Effector memory CD8-positive, alpha-beta T cell (primary cell): ENCODE data around the gene STX19.
A peak's percentile ranks its signal among the peaks of the same experiment; 100 is the strongest.

ENCODE experiments used
- ATAC-seq: fragments of 150-1000 bp; cut with Tn5 transposase; replicated peaks from 2 replicates; pipeline ENCODE4 v1.10.0; 2021; ENCODE audit warnings: mild to moderate bottlenecking, moderate library complexity
- DNase-seq, 3 experiments: peaks; one replicate each; pipeline ENCODE4 v3.0.0; 2021
- H3K27ac Mint-ChIP-seq, 2 donors: one replicate each; pipeline ENCODE4 v1.8.0; 2022; ENCODE audit warnings: mild to moderate bottlenecking in 2 of 2, mixed read lengths in 2 of 2, moderate library complexity in 2 of 2
- H3K27me3 Mint-ChIP-seq, 2 donors: one replicate each; pipeline ENCODE4 v1.8.0; 2022; ENCODE audit warnings: mixed read lengths in 2 of 2
- H3K36me3 Mint-ChIP-seq: one replicate; pipeline ENCODE4 v1.8.0; 2022; ENCODE audit warnings: mild to moderate bottlenecking, moderate library complexity, mixed read lengths; ENCODE audit not compliant: insufficient read depth
- H3K4me1 Mint-ChIP-seq, 2 donors: one replicate each; pipeline ENCODE4 v1.8.0; 2022; ENCODE audit warnings: low read depth in 2 of 2, mixed read lengths in 2 of 2
- H3K4me3 Mint-ChIP-seq, 2 donors: one replicate each; pipeline ENCODE4 v1.8.0; 2022; ENCODE audit warnings: mild to moderate bottlenecking in 2 of 2, mixed read lengths in 2 of 2, moderate library complexity in 2 of 2
- H3K9me3 Mint-ChIP-seq, 2 donors: one replicate each; pipeline ENCODE4 v1.8.0; 2022; ENCODE audit warnings: mixed read lengths in 2 of 2

The STX19 gene

DNA sequence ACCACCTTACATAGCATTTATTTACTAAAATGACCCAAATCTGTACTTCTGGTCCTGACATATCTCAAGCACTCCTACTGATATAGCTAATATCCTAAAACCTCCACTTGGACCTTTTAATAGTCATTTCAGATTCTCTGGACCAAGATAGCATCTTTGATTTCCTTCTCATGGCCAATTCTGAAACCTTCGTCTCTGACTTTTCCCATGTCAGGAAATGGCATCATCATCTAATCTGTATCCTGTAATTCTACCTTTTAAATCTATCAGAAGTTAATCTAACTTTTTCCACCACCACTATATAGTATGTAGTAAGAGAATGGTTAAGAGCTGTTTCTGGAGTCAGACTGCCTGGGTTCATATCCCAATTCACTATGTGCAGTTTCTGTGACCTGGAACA lies 16.2 kb downstream of the STX19 start:
- no peaks in the 10 kb centered on the region for H3K36me3 Mint-ChIP-seq
- H3K27ac Mint-ChIP-seq: no peak overlapping the region
- peaks cover 4 to 5% of the 10 kb centered on the region in 2 donors for H3K4me1 Mint-ChIP-seq
- no peak overlapping the region for H3K4me3 Mint-ChIP-seq
- DNase-seq: no peak
- H3K27me3 Mint-ChIP-seq: no peaks in the 10 kb centered on the region
- no peak for ATAC-seq
- H3K9me3 Mint-ChIP-seq: no peaks in the 10 kb centered on the region

GRCh38 chr3:94011233-94011711 lies 17.1 kb downstream of the STX19 start:
- ATAC-seq (no peak), DNase-seq (no peak)
- H3K36me3 Mint-ChIP-seq: no peaks in the 10 kb centered on the region
- no peaks in the 10 kb centered on the region for H3K27me3 Mint-ChIP-seq
- no peak overlapping the region for H3K4me3 Mint-ChIP-seq
- H3K9me3 Mint-ChIP-seq: no peaks in the 10 kb centered on the region
- peaks cover 4 to 5% of the 10 kb centered on the region in 2 donors for H3K4me1 Mint-ChIP-seq
- H3K27ac Mint-ChIP-seq: no peak overlapping the region

- peaks cover 4 to 5% of the 10 kb centered on the region in 2 donors for H3K4me1 Mint-ChIP-seq
- H3K27ac Mint-ChIP-seq: no peak overlapping the region
These were observed 18.8 kb downstream of the STX19 start for GRCh38 chr3:94009608-94010007.

GRCh38 chr3:94008253-94008652 lies 20.1 kb downstream of the STX19 start:
- Mint-ChIP-seq H3K4me3 (no peak overlapping the region), H3K36me3 (no peaks in the 10 kb centered on the region), H3K27me3 (no peaks in the 10 kb centered on the region), H3K27ac (no peak overlapping the region), H3K4me1 (peaks cover 4 to 5% of the 10 kb centered on the region in 2 donors), H3K9me3 (no peaks in the 10 kb centered on the region)
- no peak for DNase-seq
- ATAC-seq: no peak

More at GRCh38 chr3:94009608-94010007, 18.8 kb downstream of the STX19 start:
- H3K4me3 Mint-ChIP-seq: no peak overlapping the region
- ATAC-seq (no peak), DNase-seq (no peak)
- H3K27me3 Mint-ChIP-seq: no peaks in the 10 kb centered on the region
- H3K36me3 Mint-ChIP-seq: no peaks in the 10 kb centered on the region
- no peaks in the 10 kb centered on the region for H3K9me3 Mint-ChIP-seq

GRCh38 chr3:94004301-94004910 lies 24.0 kb downstream of the STX19 start:
- H3K36me3 Mint-ChIP-seq: no peaks in the 10 kb centered on the region
- peak overlapping the region; percentile 54 to 69 for H3K4me3 Mint-ChIP-seq
- ATAC-seq: peak; percentile 93
- no peaks in the 10 kb centered on the region for H3K27me3 Mint-ChIP-seq
- peak overlapping the region in 1 of 2 donors; percentile 28 for H3K27ac Mint-ChIP-seq
- peak in 2 of 3 experiments; percentile 7 to 10 for DNase-seq
- H3K4me1 Mint-ChIP-seq: no peaks in the 10 kb centered on the region
- no peaks in the 10 kb centered on the region for H3K9me3 Mint-ChIP-seq

- Mint-ChIP-seq H3K27ac (no peak overlapping the region), H3K36me3 (no peaks in the 10 kb centered on the region), H3K4me1 (no peaks in the 10 kb centered on the region), H3K9me3 (no peaks in the 10 kb centered on the region), H3K4me3 (no peak overlapping the region), H3K27me3 (no peaks in the 10 kb centered on the region)
- ATAC-seq (no peak), DNase-seq (no peak)
These were observed 26.4 kb downstream of the STX19 start for GRCh38 chr3:94001827-94002495.

DNA sequence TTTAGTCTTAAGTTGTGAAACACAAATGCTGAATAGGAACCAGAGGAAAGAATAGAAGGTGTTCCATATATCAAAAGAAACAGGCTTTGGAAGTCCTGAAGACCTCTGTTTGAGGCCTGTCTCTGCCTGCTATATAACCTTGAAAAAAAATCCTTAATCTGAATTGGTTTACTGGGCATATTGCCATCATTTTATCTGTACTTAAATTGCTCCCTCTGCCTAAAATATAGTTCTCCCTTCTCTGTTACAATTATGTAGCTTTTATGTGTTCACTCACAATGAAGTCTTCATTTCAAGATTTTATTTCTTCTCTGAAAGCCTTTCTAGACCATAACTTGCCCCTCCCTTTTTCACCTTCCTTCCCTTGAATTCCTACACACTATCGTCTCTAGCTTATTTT lies 27.2 kb downstream of the STX19 start:
- ATAC-seq: no peak
- Mint-ChIP-seq H3K4me3 (no peak overlapping the region), H3K27me3 (no peaks in the 10 kb centered on the region), H3K36me3 (no peaks in the 10 kb centered on the region), H3K9me3 (no peaks in the 10 kb centered on the region), H3K27ac (no peak overlapping the region), H3K4me1 (no peaks in the 10 kb centered on the region)
- DNase-seq: no peak

GRCh38 chr3:93994056-93994455 lies 34.3 kb downstream of the STX19 start:
- DNase-seq (no peak), ATAC-seq (no peak)
- Mint-ChIP-seq H3K9me3 (no peaks in the 10 kb centered on the region), H3K4me3 (no peak overlapping the region), H3K4me1 (peaks cover 0 to 8% of the 10 kb centered on the region in 2 donors), H3K27me3 (no peaks in the 10 kb centered on the region), H3K36me3 (no peaks in the 10 kb centered on the region), H3K27ac (no peak overlapping the region)

DNA sequence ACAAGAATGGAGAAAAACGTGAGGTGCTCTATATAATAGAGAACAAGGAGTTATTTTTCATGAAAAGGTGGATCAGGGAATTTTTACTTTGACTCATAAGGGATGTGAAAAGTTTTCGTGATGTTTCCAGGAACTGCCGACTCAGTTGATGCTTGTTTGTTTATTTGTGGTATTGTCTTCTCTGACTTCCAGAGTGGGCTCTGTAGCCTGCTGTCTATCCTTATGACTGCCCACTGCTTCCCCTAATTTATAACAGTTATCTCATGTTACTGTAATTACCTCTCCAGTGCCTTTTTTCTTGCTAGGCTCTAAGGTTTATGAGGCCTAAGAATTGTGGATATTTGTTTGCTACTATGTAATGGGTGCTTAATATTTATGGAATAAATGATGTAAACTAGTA lies 36.2 kb downstream of the STX19 start:
- Mint-ChIP-seq H3K9me3 (no peaks in the 10 kb centered on the region), H3K27me3 (no peaks in the 10 kb centered on the region), H3K4me1 (peaks cover 0 to 8% of the 10 kb centered on the region in 2 donors), H3K36me3 (no peaks in the 10 kb centered on the region), H3K27ac (peak overlapping the region in 1 of 2 donors; percentile 41), H3K4me3 (no peak overlapping the region)
- ATAC-seq: no peak
- DNase-seq: no peak

DNA sequence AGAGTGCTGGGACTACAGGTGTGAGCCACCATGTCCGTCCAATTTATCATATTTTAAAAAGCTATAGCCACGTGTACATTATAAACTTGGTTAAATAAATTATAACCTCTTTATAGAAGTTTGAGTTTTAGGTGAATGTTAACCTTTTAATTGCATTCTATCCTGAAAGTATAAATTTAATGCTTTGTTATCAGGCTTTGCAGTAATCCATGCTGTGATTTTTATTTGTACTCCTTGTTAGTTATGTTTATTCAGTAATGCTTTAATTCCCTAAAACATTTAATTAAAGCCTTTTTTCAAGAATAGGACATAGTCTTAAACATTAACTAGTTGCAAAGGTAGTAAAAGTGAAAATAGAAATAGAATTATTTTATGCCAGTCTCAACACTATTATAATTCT lies 36.8 kb downstream of the STX19 start:
- Mint-ChIP-seq H3K9me3 (no peaks in the 10 kb centered on the region), H3K27ac (no peak overlapping the region), H3K4me3 (no peak overlapping the region), H3K27me3 (no peaks in the 10 kb centered on the region), H3K36me3 (no peaks in the 10 kb centered on the region), H3K4me1 (peaks cover 0 to 8% of the 10 kb centered on the region in 2 donors)
- ATAC-seq: no peak
- DNase-seq: no peak

DNA sequence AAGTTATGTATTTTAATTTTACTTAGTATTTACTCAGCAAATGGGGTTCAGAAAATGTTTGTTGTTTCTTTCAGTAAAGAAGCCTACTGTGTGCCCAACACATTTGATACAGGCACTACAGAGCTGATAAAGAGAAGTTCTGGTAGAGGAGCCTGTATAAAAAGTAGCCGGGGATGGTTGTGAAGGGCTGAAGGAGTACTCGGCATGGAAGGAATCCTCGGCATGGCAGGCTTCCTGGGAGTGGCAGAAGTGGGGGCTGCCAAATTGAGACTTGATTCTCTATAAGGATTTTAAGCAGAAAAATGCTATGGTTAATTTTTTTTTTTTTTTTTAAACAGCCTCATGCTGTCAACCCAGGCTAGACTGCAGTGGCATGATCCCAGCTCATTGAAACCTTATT lies 39.2 kb downstream of the STX19 start:
- Mint-ChIP-seq H3K27ac (no peak overlapping the region), H3K4me3 (no peak overlapping the region), H3K4me1 (peaks cover 0 to 5% of the 10 kb centered on the region in 2 donors), H3K36me3 (peaks cover under 1% of the 10 kb centered on the region), H3K9me3 (no peaks in the 10 kb centered on the region), H3K27me3 (no peaks in the 10 kb centered on the region)
- DNase-seq (no peak), ATAC-seq (no peak)

DNA sequence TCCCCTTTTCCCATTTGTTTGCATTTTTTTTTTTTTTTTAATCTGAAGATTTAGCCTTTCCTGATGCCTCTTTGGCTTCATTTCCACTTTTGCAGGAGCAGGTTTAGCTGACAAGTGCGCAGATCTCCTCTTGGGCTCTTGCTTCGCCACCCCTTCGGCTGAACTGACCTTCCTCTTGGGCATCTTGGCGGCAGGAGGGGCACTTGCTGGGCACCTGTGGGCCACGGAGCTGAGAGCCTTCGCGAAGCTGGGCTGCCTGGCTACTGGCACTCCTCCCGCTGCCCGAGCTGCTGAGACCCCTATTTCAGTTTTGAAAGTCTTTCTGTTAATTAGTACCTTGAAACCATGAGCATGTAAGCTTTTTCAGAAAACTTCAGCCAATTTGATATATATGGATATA lies 39.6 kb downstream of the STX19 start:
- H3K9me3 Mint-ChIP-seq: no peaks in the 10 kb centered on the region
- H3K27ac Mint-ChIP-seq: no peak overlapping the region

DNA sequence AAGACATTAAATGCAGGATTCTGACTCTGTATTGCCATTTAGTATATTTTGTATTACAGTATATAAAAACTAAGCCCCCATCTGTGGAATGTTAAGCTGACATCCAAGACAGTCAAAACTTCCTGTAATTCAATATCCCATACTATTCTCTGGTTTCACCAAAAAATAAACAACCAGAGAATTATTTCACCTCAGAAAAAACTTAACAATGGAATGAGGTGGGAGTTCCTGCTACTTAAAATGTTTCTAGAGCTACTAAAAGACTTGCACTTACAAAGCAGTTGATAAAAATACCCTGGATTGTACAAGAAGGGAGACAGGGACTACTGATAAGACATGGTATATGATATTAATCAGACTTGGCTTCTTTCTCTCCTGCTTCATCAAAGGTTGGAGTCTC lies 40.1 kb downstream of the STX19 start:
- H3K4me3 Mint-ChIP-seq: no peak overlapping the region
- no peaks in the 10 kb centered on the region for H3K9me3 Mint-ChIP-seq
- no peaks in the 10 kb centered on the region for H3K4me1 Mint-ChIP-seq
- no peak overlapping the region for H3K27ac Mint-ChIP-seq
- H3K27me3 Mint-ChIP-seq: no peaks in the 10 kb centered on the region
- ATAC-seq (no peak), DNase-seq (no peak)
- peaks cover 3% of the 10 kb centered on the region for H3K36me3 Mint-ChIP-seq

More for the DNA sequence above, 39.6 kb downstream of the STX19 start:
- H3K27me3 Mint-ChIP-seq: no peaks in the 10 kb centered on the region
- no peaks in the 10 kb centered on the region for H3K4me1 Mint-ChIP-seq
- no peak for DNase-seq
- no peak for ATAC-seq
- peaks cover 3% of the 10 kb centered on the region for H3K36me3 Mint-ChIP-seq
- H3K4me3 Mint-ChIP-seq: no peak overlapping the region

DNA sequence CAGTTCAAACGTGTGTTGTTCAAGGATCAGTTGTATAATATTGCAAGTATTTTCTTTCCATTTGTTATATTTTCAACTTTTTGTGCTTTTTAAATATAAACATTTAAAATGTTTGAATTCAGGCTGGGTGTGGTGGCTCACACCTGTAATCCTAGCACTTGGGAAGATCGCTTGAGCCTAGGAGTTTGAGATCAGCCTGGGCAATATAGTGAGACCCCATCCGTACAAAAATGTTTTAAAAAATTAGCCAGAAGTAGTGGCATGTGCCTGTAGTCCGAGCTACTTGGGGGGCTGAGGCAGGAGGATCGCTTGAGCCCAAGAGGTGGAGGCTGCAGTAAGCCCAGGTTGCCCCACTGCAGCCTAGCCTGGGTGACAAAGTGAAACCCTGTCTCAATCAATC lies 43.8 kb downstream of the STX19 start:
- no peak overlapping the region for H3K4me3 Mint-ChIP-seq
- no peaks in the 10 kb centered on the region for H3K27me3 Mint-ChIP-seq
- ATAC-seq: no peak
- H3K36me3 Mint-ChIP-seq: peaks cover 8% of the 10 kb centered on the region
- no peak for DNase-seq
- no peaks in the 10 kb centered on the region for H3K9me3 Mint-ChIP-seq
- H3K4me1 Mint-ChIP-seq: peaks cover 9 to 13% of the 10 kb centered on the region in 2 donors
- H3K27ac Mint-ChIP-seq: peak overlapping the region in 1 of 2 donors; percentile 32
